ENCODE data around the gene GLYR1.

Gene GLYR1

DNA sequence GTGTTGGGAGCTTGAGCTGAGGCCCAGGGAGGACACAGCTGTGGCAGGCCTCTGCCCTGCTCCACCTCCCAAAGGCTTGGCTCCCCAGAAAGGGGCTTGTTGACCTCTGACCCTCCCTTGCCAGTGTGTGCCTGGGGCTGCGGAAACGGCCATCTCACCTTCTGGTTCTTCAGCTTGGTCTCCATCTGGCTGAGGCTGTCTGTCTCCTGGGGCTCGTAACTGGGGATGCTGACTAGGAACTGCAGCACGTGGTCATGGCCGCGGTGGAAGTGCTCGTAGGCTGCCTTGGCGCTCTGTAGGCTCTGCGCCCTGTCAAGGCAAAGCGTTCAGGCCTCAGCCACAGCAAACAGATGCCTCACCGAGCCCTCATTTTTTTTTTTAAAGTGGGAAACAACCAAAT, 42.9 kb upstream of the GLYR1 start:
- Histone ChIP-seq H3K4me1 (ENCODE audit: control insufficient read depth, insufficient read depth, low read length) (no peaks in the 10 kb centered on the region), H3K4me3 (ENCODE audit: low read depth, low read length) (no peak overlapping the region), H3K36me3 (ENCODE audit: control insufficient read depth in 2 of 2, insufficient read depth in 1 of 2, low read length in 2 of 2) (peaks cover 0 to 34% of the 10 kb centered on the region in 2 experiments; a peak in 1 of 3 replicates), H3K27ac (ENCODE audit: extremely low read depth, low read depth, low read length) (no peak overlapping the region), H3K9me3 (ENCODE audit: control insufficient read depth, insufficient read depth, low read depth, low read length) (no peaks in the 10 kb centered on the region)
- ChIA-PET CTCF (no interaction called here), POLR2A (no interaction called here)
- TF ChIP-seq KLF10 (tag by site-specific recombination; IDR thresholded peaks at IDR 0.05) = no peak
- TF ChIP-seq ZNF544 (tag by site-specific recombination; IDR thresholded peaks at IDR 0.05) = no peak
- TF ChIP-seq REPIN1 (tag by site-specific recombination; IDR thresholded peaks at IDR 0.05; ENCODE audit: low read depth) = no peak
- TF ChIP-seq, protein P1, sequence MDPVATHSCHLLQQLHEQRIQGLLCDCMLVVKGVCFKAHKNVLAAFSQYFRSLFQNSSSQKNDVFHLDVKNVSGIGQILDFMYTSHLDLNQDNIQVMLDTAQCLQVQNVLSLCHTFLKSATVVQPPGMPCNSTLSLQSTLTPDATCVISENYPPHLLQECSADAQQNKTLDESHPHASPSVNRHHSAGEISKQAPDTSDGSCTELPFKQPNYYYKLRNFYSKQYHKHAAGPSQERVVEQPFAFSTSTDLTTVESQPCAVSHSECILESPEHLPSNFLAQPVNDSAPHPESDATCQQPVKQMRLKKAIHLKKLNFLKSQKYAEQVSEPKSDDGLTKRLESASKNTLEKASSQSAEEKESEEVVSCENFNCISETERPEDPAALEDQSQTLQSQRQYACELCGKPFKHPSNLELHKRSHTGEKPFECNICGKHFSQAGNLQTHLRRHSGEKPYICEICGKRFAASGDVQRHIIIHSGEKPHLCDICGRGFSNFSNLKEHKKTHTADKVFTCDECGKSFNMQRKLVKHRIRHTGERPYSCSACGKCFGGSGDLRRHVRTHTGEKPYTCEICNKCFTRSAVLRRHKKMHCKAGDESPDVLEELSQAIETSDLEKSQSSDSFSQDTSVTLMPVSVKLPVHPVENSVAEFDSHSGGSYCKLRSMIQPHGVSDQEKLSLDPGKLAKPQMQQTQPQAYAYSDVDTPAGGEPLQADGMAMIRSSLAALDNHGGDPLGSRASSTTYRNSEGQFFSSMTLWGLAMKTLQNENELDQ (tag by site-specific recombination; IDR thresholded peaks at IDR 0.05; ENCODE audit: low read depth) = no peak
- TF ChIP-seq IKZF3 (tag by site-specific recombination; IDR thresholded peaks at IDR 0.05) = no peak
- TF ChIP-seq, protein P2, sequence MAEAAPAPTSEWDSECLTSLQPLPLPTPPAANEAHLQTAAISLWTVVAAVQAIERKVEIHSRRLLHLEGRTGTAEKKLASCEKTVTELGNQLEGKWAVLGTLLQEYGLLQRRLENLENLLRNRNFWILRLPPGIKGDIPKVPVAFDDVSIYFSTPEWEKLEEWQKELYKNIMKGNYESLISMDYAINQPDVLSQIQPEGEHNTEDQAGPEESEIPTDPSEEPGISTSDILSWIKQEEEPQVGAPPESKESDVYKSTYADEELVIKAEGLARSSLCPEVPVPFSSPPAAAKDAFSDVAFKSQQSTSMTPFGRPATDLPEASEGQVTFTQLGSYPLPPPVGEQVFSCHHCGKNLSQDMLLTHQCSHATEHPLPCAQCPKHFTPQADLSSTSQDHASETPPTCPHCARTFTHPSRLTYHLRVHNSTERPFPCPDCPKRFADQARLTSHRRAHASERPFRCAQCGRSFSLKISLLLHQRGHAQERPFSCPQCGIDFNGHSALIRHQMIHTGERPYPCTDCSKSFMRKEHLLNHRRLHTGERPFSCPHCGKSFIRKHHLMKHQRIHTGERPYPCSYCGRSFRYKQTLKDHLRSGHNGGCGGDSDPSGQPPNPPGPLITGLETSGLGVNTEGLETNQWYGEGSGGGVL (tag by site-specific recombination; IDR thresholded peaks at IDR 0.05) = no peak
- TF ChIP-seq ZNF747 (tag by site-specific recombination; IDR thresholded peaks at IDR 0.05) = no peak
- no peak for TF ChIP-seq ZNF623 (tag by site-specific recombination; IDR thresholded peaks at IDR 0.05)
- TF ChIP-seq ZNF248 (tag by site-specific recombination; IDR thresholded peaks at IDR 0.05) = no peak
- TF ChIP-seq, protein P3, sequence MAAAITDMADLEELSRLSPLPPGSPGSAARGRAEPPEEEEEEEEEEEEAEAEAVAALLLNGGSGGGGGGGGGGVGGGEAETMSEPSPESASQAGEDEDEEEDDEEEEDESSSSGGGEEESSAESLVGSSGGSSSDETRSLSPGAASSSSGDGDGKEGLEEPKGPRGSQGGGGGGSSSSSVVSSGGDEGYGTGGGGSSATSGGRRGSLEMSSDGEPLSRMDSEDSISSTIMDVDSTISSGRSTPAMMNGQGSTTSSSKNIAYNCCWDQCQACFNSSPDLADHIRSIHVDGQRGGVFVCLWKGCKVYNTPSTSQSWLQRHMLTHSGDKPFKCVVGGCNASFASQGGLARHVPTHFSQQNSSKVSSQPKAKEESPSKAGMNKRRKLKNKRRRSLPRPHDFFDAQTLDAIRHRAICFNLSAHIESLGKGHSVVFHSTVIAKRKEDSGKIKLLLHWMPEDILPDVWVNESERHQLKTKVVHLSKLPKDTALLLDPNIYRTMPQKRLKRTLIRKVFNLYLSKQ (tag by site-specific recombination; IDR thresholded peaks at IDR 0.05; ENCODE audit: borderline replicate concordance) = no peak
- TF ChIP-seq, protein P4, sequence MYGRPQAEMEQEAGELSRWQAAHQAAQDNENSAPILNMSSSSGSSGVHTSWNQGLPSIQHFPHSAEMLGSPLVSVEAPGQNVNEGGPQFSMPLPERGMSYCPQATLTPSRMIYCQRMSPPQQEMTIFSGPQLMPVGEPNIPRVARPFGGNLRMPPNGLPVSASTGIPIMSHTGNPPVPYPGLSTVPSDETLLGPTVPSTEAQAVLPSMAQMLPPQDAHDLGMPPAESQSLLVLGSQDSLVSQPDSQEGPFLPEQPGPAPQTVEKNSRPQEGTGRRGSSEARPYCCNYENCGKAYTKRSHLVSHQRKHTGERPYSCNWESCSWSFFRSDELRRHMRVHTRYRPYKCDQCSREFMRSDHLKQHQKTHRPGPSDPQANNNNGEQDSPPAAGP (tag by site-specific recombination; IDR thresholded peaks at IDR 0.05) = no peak
- no peak for TF ChIP-seq ZNF558 (tag by site-specific recombination; IDR thresholded peaks at IDR 0.05)
- no peak for TF ChIP-seq ZNF394 (tag by site-specific recombination; IDR thresholded peaks at IDR 0.05; ENCODE audit: borderline replicate concordance)
- no peak for TF ChIP-seq ZNF2 (tag by site-specific recombination; IDR thresholded peaks at IDR 0.05)
- no peak for TF ChIP-seq ZNF830 (tag by site-specific recombination; IDR thresholded peaks at IDR 0.05; ENCODE audit: low read depth)

DNA sequence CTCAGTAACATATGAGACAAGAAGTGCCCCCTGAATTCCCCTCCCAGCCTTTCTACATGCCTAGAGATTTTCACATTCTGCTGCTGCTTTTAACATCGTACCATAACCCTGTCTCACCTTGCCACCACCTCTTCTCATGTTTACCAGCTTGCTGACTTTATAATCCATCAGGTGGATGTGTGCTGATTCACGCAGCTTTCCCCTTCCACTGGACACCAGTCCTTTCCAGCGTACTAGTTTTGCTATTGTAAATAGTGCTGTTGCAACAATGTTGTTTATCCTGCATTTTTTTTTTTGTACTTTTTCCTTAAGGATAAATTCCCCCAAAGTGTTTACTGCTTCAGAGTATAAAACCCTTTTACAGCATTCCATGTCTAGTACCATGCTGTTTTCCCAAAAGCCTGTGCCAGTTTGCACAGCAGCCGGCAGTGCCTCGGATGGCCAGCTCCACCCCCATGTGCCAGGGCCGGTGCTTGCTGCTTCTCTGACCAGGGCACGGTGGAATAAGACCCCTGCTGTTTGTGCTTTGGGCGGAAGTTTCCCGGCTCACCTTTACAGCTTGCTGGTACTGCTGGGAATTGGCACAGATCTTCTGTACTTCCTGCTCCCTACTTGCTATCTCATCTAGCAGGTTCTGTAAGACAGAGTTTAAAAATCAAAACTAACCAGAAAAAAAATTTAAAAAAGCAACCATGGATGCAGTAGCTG, 41.5 kb upstream of the GLYR1 start:
- Histone ChIP-seq H3K9me3 (ENCODE audit: control insufficient read depth, insufficient read depth, low read depth, low read length) (no peaks in the 10 kb centered on the region), H3K4me1 (ENCODE audit: control insufficient read depth, insufficient read depth, low read length) (no peaks in the 10 kb centered on the region), H3K27ac (ENCODE audit: extremely low read depth, low read depth, low read length) (no peak overlapping the region), H3K36me3 (ENCODE audit: control insufficient read depth in 2 of 2, insufficient read depth in 1 of 2, low read length in 2 of 2) (peaks cover 0 to 48% of the 10 kb centered on the region in 2 experiments; a peak in 1 of 3 replicates), H3K4me3 (ENCODE audit: low read depth, low read length) (no peak overlapping the region)
- POLR2A ChIA-PET = interaction anchor here (0.7 kb wide), 1 partner anchor 30 kb away, joined by 6 read pairs; no protein-coding TSS in a partner anchor
- CTCF ChIA-PET = no interaction called here
- TF ChIP-seq SCRT2 (tag by site-specific recombination; IDR thresholded peaks at IDR 0.05) = 0 out of 2 replicates have a peak, but pooled peaks have one; percentile 12
- TF ChIP-seq ZBTB20 (tag by site-specific recombination; IDR thresholded peaks at IDR 0.05) = no peak
- no peak for TF ChIP-seq ZNF585B (tag by site-specific recombination; IDR thresholded peaks at IDR 0.05)
- TF ChIP-seq ZFP41 (tag by site-specific recombination; IDR thresholded peaks at IDR 0.05; ENCODE audit: borderline replicate concordance) = no peak
- TF ChIP-seq, protein P5, sequence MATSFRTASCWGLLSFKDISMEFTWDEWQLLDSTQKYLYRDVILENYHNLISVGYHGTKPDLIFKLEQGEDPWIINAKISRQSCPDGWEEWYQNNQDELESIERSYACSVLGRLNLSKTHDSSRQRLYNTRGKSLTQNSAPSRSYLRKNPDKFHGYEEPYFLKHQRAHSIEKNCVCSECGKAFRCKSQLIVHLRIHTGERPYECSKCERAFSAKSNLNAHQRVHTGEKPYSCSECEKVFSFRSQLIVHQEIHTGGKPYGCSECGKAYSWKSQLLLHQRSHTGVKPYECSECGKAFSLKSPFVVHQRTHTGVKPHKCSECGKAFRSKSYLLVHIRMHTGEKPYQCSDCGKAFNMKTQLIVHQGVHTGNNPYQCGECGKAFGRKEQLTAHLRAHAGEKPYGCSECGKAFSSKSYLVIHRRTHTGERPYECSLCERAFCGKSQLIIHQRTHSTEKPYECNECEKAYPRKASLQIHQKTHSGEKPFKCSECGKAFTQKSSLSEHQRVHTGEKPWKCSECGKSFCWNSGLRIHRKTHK (tag by site-specific recombination; IDR thresholded peaks at IDR 0.05) = no peak
- no peak for TF ChIP-seq ZNF707 (tag by site-specific recombination; IDR thresholded peaks at IDR 0.05)
- no peak for TF ChIP-seq SP7 (tag by site-specific recombination; IDR thresholded peaks at IDR 0.05)
- TF ChIP-seq FEZF1 (tag by site-specific recombination; IDR thresholded peaks at IDR 0.05) = no peak
